NB4 (cell line): ENCODE measurements around the gene TBXAS1.

Experiments used
- DNase-seq: peaks from one replicate; pipeline ENCODE4 v3.0.0; 2010; ENCODE audit warnings: low read depth
- H3K4me3 ChIP-seq: one replicate; pipeline ENCODE4 v1.5.1; 2011; ENCODE audit warnings: mild to moderate bottlenecking, low read depth, low read length, moderate library complexity
- CTCF ChIP-seq: IDR thresholded peaks from one replicate; pipeline ENCODE4 v1.5.1; 2012; ENCODE audit warnings: low read depth, low read length
- MYC ChIP-seq: IDR thresholded peaks from 2 replicates; pipeline ENCODE4 v1.6.1; 2011; ENCODE audit warnings: low read depth, low read length
- POLR2A ChIP-seq: IDR thresholded peaks from 2 replicates; pipeline ENCODE4 v1.6.1; 2011; ENCODE audit warnings: mild to moderate bottlenecking; ENCODE audit not compliant: insufficient read length; ENCODE audit errors: extremely low read depth
- TF ChIP-seq, protein P1 (sequence below): IDR thresholded peaks from 2 replicates; pipeline ENCODE4 v1.6.1; 2011; ENCODE audit warnings: low read depth, low read length

TBXAS1 gene

DNA sequence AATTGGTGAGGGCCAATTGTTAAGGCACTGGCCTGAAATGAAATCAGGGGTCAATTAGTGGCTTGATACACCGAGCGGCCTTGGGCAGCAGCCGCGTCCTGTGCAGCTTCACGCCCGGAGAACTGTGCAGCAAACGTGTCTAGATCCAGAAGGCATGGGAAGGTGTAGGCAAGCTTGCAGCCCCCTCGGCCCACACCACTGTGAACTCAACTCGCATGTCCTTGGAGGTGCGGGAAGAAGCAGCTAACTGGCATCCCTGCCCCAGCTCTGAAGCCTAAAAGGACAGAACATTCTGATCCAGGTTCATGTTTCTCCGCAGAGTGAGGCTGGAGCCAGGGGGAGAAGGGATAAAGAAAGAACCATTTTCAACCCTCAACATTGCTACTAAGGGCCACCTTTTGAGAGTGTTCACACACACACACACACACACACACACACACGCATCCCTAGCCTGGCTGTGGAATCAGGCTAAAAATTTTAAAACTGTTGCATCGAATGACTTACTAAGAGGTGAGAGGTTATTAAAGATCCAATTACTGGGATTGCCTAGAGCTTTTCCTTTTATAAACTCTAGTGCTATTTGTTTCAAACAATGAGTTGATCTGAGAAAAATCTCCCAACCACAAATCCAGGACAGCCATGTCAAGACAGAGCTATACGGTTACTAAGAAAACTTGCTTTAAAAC is 129.7 kb downstream of the TBXAS1 start:
- DNase-seq = no peak
- no peak overlapping the region for H3K4me3 ChIP-seq
- TF ChIP-seq, protein P1, sequence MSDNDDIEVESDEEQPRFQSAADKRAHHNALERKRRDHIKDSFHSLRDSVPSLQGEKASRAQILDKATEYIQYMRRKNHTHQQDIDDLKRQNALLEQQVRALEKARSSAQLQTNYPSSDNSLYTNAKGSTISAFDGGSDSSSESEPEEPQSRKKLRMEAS = no peak
- TF ChIP-seq CTCF (no peak), POLR2A (no peak), MYC (no peak)

DNA sequence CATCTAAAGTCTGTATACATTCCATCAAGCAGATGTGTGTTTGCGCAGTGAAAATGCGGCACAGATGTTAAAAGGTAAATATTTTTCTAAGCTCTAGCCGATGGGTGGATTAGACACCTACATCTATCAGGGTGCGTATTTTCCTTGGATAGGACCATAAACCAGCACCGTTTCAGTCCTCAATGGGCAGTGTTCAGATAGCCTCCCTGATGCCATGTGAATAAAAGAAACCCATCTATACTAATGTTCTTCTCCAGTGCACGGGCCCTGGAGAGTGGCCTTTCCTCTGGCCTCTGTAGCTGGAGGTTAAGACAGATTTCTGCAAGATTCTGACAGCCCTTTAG is 130.2 kb downstream of the TBXAS1 start:
- DNase-seq = no peak
- TF ChIP-seq MYC (no peak), CTCF (no peak), POLR2A (no peak)
- TF ChIP-seq, protein P1 = no peak
- no peak overlapping the region for H3K4me3 ChIP-seq

GRCh38 chr7:139959718-139960117 is 130.7 kb downstream of the TBXAS1 start:
- no peak overlapping the region for H3K4me3 ChIP-seq
- no peak for DNase-seq
- TF ChIP-seq POLR2A (no peak), MYC (no peak), CTCF (no peak)
- TF ChIP-seq, protein P1 = no peak

DNA sequence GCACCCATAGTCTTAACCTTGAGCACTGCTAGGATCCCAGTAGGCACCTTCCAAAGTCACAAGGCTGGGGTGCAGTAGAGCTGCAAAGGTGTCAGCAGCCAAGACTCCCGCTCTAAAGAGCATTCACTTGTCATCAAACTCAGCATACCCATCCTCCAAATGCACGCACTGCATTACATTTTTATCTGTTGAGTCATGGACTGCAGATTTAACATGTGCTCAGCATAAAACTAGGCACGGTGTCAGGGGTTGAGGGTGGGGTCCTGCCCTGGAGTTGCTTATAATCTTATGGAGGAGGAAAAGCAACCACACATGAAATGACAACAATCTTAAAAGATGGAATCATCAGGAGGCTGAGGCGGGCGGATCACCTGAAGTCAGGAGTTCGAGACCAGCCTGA is 131.1 kb downstream of the TBXAS1 start:
- H3K4me3 ChIP-seq = no peak overlapping the region
- no peak for TF ChIP-seq POLR2A
- TF ChIP-seq CTCF = no peak
- TF ChIP-seq, protein P1 = no peak
- no peak for TF ChIP-seq MYC
- DNase-seq = no peak

DNA sequence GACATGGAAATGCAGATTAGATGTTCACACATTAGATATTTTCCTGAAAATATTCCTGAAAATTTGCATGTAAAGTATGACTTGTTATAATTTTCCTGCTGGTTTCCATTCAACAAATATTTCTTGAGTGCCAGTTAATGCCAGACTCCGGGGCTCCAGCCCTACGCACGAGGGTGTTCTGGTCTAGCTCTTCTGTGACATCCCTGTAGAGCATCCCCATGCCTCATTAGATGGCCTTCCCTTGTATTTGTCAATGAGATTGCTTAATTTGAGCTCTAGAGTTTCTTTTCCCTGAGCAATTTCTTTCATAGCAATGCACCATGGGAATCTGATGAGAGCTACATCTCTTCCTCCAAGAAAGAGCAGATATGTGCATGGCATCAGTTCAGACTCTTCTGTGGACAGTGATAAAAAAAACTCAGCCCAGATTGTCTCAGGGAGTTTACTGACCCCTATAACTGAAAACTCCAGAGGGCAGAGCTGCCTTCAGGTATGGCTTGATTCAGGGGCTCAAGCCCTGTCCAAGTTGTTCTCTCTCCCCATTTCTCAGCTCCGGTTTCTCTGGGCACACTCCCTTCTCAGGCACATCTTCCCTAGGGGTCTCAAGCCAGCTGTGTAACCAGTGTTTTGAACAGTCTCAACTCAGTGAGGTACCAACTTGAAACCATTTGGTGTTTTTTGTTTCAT is 137.0 kb downstream of the TBXAS1 start:
- DNase-seq = no peak
- TF ChIP-seq, protein P1 = no peak
- TF ChIP-seq MYC (no peak), CTCF (no peak), POLR2A (no peak)
- no peak overlapping the region for H3K4me3 ChIP-seq
